HepG2 (cell line): ENCODE results near the gene FASTK. TPM values are rescaled to one million over a fixed set of nuclear protein-coding genes. Genes with fewer than 3 reads are reported as not detected.

Experiments
- ATAC-seq: fragments of 200-7000 bp; cut with Tn5 transposase; 3 replicates; pipeline ENCODE4 v1.9.1; 2020; ENCODE audit warnings: mild to moderate bottlenecking, moderate library complexity
- BruUV-seq: library from RNA; stranded (reverse); fragments of 400-500 nt; replicated peaks from 2 replicates; lab custom pipeline; 2021; lab: Mats Ljungman, UMichigan
- CTCF ChIA-PET: fragments of 300-600 bp; formaldehyde crosslinking; extraction: SDS; loops from one replicate; lab custom pipeline; 2021; ENCODE audit warnings: low total read pairs, inconsistent platforms, low intra/inter-chr PET ratio; lab: Yijun Ruan, JAX
- POLR2A ChIA-PET: fragments of 350-600 bp; sonication (Branson Sonifier 250); formaldehyde crosslinking; loops from one replicate; lab custom pipeline; 2020; ENCODE audit warnings: antibody characterized with exemption, inconsistent platforms; lab: Yijun Ruan, JAX
- DNase-seq: peaks from one replicate; pipeline ENCODE4 v3.0.0-alpha.2; 2015; ENCODE audit warnings: low spot score
- FAIRE-seq: peaks from 3 replicates; lab custom pipeline; 2011; peaks lifted over from hg19 to GRCh38; lab: Jason Lieb, UNC
- H2AFZ ChIP-seq: one replicate; pipeline ENCODE4 v1.6.1; 2011; ENCODE audit warnings: low read length, inconsistent platforms
- H3K27ac ChIP-seq: fragments of 300-600 bp; 3 replicates; pipeline ENCODE4 v1.8.0; 2011; ENCODE audit warnings: mixed run types, mild to moderate bottlenecking, mixed read lengths, low read length, inconsistent platforms; ENCODE audit not compliant: insufficient read depth; ENCODE audit errors: extremely low read length
- H3K27me3 ChIP-seq, 2 experiments: fragments of 200-600 bp in 1 of 2; 2 replicates in 1 of 2; 3 replicates in 1 of 2; pipeline versions ENCODE4 v1.6.0 to v1.8.0; 2011; ENCODE audit warnings: low read length in 2 of 2, mild to moderate bottlenecking in 2 of 2, moderate library complexity in 2 of 2, inconsistent platforms in 1 of 2; ENCODE audit not compliant: insufficient read depth in 2 of 2, control insufficient read depth in 1 of 2
- H3K36me3 ChIP-seq, 2 experiments: fragments of 200-600 bp in 1 of 2; replicated peaks in 1 of 2; 2 replicates in 1 of 2; 3 replicates in 1 of 2; pipeline versions ENCODE4 v1.5.1 to v1.8.0; 2011; ENCODE audit warnings: low read length in 2 of 2, inconsistent platforms in 1 of 2; ENCODE audit not compliant: insufficient read depth in 2 of 2, control insufficient read depth in 1 of 2
- H3K4me1 ChIP-seq: 2 replicates; pipeline ENCODE4 v1.5.1; 2012; ENCODE audit warnings: low read length, inconsistent platforms; ENCODE audit not compliant: insufficient read depth
- H3K4me2 ChIP-seq: 2 replicates; pipeline ENCODE4 v1.6.0; 2011; ENCODE audit warnings: low read depth, low read length, inconsistent platforms
- H3K4me3 ChIP-seq, 3 experiments: fragments of 200-600 bp in 1 of 3; sonication (generic), shearing (Covaris generic) in 1 of 3; replicated peaks in 1 of 3; 2 replicates each; pipeline ENCODE4 v1.5.1; 2011 to 2016; ENCODE audit warnings: low read length in 3 of 3, inconsistent platforms in 2 of 3, low read depth in 2 of 3, mild to moderate bottlenecking in 2 of 3, control low read depth in 1 of 3, mixed read lengths in 1 of 3; ENCODE audit not compliant: insufficient read depth in 1 of 3
- H3K79me2 ChIP-seq: one replicate; pipeline ENCODE4 v1.6.1; 2011; ENCODE audit warnings: low read length, inconsistent platforms; ENCODE audit not compliant: insufficient read depth
- H3K9ac ChIP-seq: 2 replicates; pipeline ENCODE4 v1.6.0; 2011; ENCODE audit warnings: mild to moderate bottlenecking, low read depth, low read length, inconsistent platforms; ENCODE audit not compliant: insufficient read depth
- H3K9me3 ChIP-seq: 2 replicates; pipeline ENCODE4 v1.5.1; 2012; ENCODE audit warnings: mild to moderate bottlenecking, low read length
- H4K20me1 ChIP-seq: 2 replicates; pipeline ENCODE4 v1.6.0; 2011; ENCODE audit warnings: inconsistent platforms, mild to moderate bottlenecking, low read length, moderate library complexity; ENCODE audit not compliant: insufficient read depth
- EED ChIP-seq: sonication (generic); formaldehyde crosslinking; IDR thresholded peaks from 2 replicates; pipeline ENCODE4 v1.5.0; 2020; ENCODE audit warnings: mild to moderate bottlenecking, missing genetic modification reagents
- FLYWCH1 ChIP-seq: sonication (generic); formaldehyde crosslinking; IDR thresholded peaks from 2 replicates; pipeline ENCODE4 v1.8.1; 2023; ENCODE audit warnings: mild to moderate bottlenecking, missing genetic modification reagents
- KLF11 ChIP-seq: IDR thresholded peaks from 2 replicates; pipeline ENCODE4 v1.6.1; 2016; ENCODE audit warnings: missing compliant biosample characterization
- KLF12 ChIP-seq: sonication (generic); formaldehyde crosslinking; IDR thresholded peaks from 2 replicates; pipeline ENCODE4 v1.4.0; 2020; ENCODE audit warnings: missing genetic modification reagents, borderline replicate concordance
- KMT2B ChIP-seq: IDR thresholded peaks from 2 replicates; pipeline ENCODE4 v1.6.1; 2016; ENCODE audit warnings: missing genetic modification reagents, missing compliant biosample characterization
- MEIS2 ChIP-seq: sonication (generic); formaldehyde crosslinking; IDR thresholded peaks from 2 replicates; pipeline ENCODE4 v1.9.0; 2021; ENCODE audit warnings: mild to moderate bottlenecking, missing genetic modification reagents
- MYNN ChIP-seq: sonication (generic); formaldehyde crosslinking; IDR thresholded peaks from 2 replicates; pipeline ENCODE4 v1.4.0; 2020; ENCODE audit warnings: mild to moderate bottlenecking, low read depth, missing genetic modification reagents
- NCOR1 ChIP-seq: fragments of 200-600 bp; sonication (generic); IDR thresholded peaks from 2 replicates; pipeline ENCODE4 v1.7.0; 2017; ENCODE audit warnings: antibody characterized with exemption, low read length, borderline replicate concordance
- NR2F2 ChIP-seq: IDR thresholded peaks from 2 replicates; pipeline ENCODE4 v1.6.1; 2012; ENCODE audit warnings: low read depth, inconsistent platforms, borderline replicate concordance
- SIN3B ChIP-seq: fragments of 150-350 bp; IDR thresholded peaks from 2 replicates; pipeline ENCODE4 v1.6.1; 2014; ENCODE audit warnings: low read length
- SMC3 ChIP-seq: IDR thresholded peaks from 2 replicates; pipeline ENCODE4 v1.6.1; 2011; ENCODE audit warnings: low read length, improper control_type of control experiment
- SRY ChIP-seq: sonication (generic); formaldehyde crosslinking; IDR thresholded peaks from 2 replicates; pipeline ENCODE4 v1.8.0; 2022; ENCODE audit warnings: mild to moderate bottlenecking, missing genetic modification reagents
- U2AF2 ChIP-seq: fragments of 200-400 bp; formaldehyde crosslinking; IDR thresholded peaks from 2 replicates; pipeline ENCODE4 v1.6.1; 2017; ENCODE audit warnings: low read depth, mild to moderate bottlenecking, low read length
- ZNF205 ChIP-seq: IDR thresholded peaks from 2 replicates; pipeline ENCODE4 v1.6.1; 2018; ENCODE audit warnings: missing biosample characterization, missing genetic modification reagents
- ZNF329 ChIP-seq: sonication (generic); formaldehyde crosslinking; IDR thresholded peaks from 2 replicates; pipeline ENCODE4 v1.9.0; 2021; ENCODE audit warnings: low read depth, mild to moderate bottlenecking, missing genetic modification reagents
- ZNF367 ChIP-seq: sonication (generic); formaldehyde crosslinking; IDR thresholded peaks from 2 replicates; pipeline ENCODE4 v1.4.0; 2020; ENCODE audit warnings: missing genetic modification reagents, borderline replicate concordance
- ZNF629 ChIP-seq: sonication (generic); formaldehyde crosslinking; conservative IDR thresholded peaks from 2 replicates; pipeline ENCODE4 v1.5.0; 2020; ENCODE audit warnings: missing genetic modification reagents
- WGBS: methylation state at CpG from one replicate; pipeline ENCODE4 v1.1.6; 2017; ENCODE audit warnings: low lambda C conversion rate; 5-methylcytosine and 5-hydroxymethylcytosine counted together
- in situ Hi-C: cut with HindIII; loops from 2 replicates; pipeline ENCODE4 v1.10.0; 2017; ENCODE audit warnings: low pct_unique_long_range_greater_than_20kb; ENCODE audit not compliant: extremely low pct_ligation_motif_present
- intact Hi-C: fragments of 100-400 bp; cut with micrococcal nuclease; formaldehyde crosslinking; loops from one replicate; pipeline ENCODE4 v1.10.0; 2022; ENCODE audit not compliant: unreplicated experiment
- polyA plus RNA-seq, 8 experiments: library from polyadenylated mRNA; depleted of rRNA in 3 of 8; stranded (reverse) in 7 of 8; unstranded in 1 of 8; fragments of >200 nt; fragmentation: Illumina TruSeq in 4 of 8; extraction: Trizol in 4 of 8; gene quantifications; 2 replicates each; pipeline versions ENCODE4 v1.2.1 to v1.2.3, GENCODE V29; 2011 to 2016; ENCODE audit warnings: low read depth in 4 of 8, missing spikeins in 1 of 8, mixed read lengths in 1 of 8; ENCODE audit not compliant: insufficient read depth in 1 of 8
- total RNA-seq, 5 experiments: library from RNA; depleted of rRNA; stranded (reverse); fragments of >200 nt; fragmentation: Illumina TruSeq; extraction: Trizol; gene quantifications; 2 replicates each; pipeline ENCODE4 v1.2.3, GENCODE V29; 2016; ENCODE audit warnings: low read depth in 1 of 5
- TF ChIP-seq, protein P1 (sequence below): sonication (generic); formaldehyde crosslinking; IDR thresholded peaks from 2 replicates; pipeline ENCODE4 v1.4.0; 2020; ENCODE audit warnings: missing genetic modification reagents
- TF ChIP-seq, protein P2 (sequence below): sonication (generic); formaldehyde crosslinking; IDR thresholded peaks from 2 replicates; pipeline ENCODE4 v1.8.0; 2022; ENCODE audit warnings: mild to moderate bottlenecking, missing genetic modification reagents
- TF ChIP-seq, protein P3 (sequence below): fragments of 450-650 bp; IDR thresholded peaks from 2 replicates; pipeline ENCODE4 v1.6.1; 2017
- TF ChIP-seq, protein P4 (sequence below): IDR thresholded peaks from 2 replicates; pipeline ENCODE4 v1.6.1; 2012; ENCODE audit warnings: inconsistent platforms

The FASTK gene
- total and polyA plus RNA-seq, 2 of the 13 experiments (the other 11 are each of a cell fraction or from before 2014, with no cell fraction given) = 52.9 to 55.7 TPM

DNA sequence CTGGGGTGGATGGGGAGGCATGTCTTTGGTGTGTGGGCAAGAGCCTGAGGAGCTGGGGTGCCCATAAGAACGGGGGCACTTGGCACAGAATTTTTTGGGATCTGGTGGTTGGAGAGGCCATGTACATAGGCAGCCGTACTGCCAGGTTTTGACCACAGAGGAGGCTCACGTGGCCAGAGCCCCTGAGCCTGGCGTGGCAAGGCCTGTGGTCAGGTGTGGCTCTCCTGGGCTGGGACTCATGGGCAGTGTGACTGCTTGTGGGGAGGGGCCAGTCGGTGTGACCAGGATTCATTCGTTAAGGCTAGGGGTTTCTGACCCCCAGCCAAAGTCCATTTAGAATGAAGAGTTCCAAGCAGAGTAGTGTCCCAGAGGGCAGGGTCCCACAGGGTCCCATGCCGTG, 43.9 kb upstream of the FASTK start (continued):
- TF ChIP-seq, protein P1, sequence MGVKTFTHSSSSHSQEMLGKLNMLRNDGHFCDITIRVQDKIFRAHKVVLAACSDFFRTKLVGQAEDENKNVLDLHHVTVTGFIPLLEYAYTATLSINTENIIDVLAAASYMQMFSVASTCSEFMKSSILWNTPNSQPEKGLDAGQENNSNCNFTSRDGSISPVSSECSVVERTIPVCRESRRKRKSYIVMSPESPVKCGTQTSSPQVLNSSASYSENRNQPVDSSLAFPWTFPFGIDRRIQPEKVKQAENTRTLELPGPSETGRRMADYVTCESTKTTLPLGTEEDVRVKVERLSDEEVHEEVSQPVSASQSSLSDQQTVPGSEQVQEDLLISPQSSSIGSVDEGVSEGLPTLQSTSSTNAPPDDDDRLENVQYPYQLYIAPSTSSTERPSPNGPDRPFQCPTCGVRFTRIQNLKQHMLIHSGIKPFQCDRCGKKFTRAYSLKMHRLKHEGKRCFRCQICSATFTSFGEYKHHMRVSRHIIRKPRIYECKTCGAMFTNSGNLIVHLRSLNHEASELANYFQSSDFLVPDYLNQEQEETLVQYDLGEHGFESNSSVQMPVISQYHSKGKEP (CRISPR knock-in tag) = no peak
- TF ChIP-seq MEIS2 (CRISPR knock-in tag) (no peak), KLF12 (CRISPR knock-in tag) (no peak), U2AF2 (no peak), ZNF367 (CRISPR knock-in tag) (no peak), SIN3B (no peak), EED (CRISPR knock-in tag) (0 out of 2 replicates have a peak, but pooled peaks have one; percentile 36), SRY (CRISPR knock-in tag) (no peak), KMT2B (CRISPR knock-in tag) (no peak), ZNF329 (CRISPR knock-in tag) (no peak)

DNA sequence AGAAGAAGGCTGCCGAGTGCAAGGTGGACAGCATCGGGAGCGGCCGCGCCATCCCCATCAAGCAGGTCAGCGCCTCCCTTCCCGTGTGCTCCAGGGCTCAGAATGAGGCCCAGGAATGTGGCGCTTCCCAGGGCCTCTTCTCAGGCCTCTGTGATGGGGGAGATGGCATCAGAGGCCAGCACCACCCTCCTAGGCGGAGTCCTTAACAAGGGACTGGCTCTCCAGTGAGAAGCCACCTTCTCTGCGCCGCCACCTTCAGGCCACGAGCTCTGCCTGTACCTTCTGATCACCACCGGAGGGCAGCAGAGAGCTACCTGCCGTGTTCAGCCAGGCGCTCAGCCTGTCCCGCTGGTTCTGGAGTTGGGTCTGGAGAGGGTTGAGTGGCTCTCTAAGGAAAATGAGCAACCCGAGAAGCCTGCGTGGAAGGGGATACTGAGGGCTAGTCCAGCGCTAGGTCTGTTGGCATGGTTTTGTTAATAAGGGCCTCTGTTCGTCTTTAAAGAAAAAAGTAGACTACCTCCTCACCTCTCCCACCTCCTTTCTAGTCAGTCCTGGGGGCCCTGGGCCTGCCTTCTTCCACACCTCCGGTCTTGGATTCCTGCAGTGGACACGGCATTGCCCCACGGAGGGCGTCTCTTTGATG, 43.3 kb upstream of the FASTK start:
- no peak overlapping the region for H3K4me2 ChIP-seq
- H3K9me3 ChIP-seq = no peaks in the 10 kb centered on the region
- no peak overlapping the region for H2AFZ ChIP-seq
- H3K4me3 ChIP-seq = no peak overlapping the region
- H3K36me3 ChIP-seq = peaks cover 19 to 55% of the 10 kb centered on the region in 2 experiments
- H3K9ac ChIP-seq = no peak overlapping the region
- H3K27ac ChIP-seq = no peak overlapping the region
- FAIRE-seq (peak; percentile 77), ATAC-seq (peak; percentile 92), DNase-seq (peak; percentile 65)
- POLR2A ChIA-PET = interaction anchor here (1.0 kb wide), 2 partner anchors 15 to 61 kb away, joined by 3 read pairs; no protein-coding TSS in a partner anchor
- BruUV-seq = no TSS peak
- 80% methylated on average over 14 of the region's 24 CpGs for WGBS
- H3K79me2 ChIP-seq = no peaks in the 10 kb centered on the region
- peaks cover 6% of the 10 kb centered on the region; the same call in 1 of the 2 replicates for H4K20me1 ChIP-seq
- CTCF ChIA-PET = interaction anchor here (1.1 to 3.1 kb wide), 4 partner anchors 48 to 179 kb away, joined by 3 to 67 read pairs (median 10); no protein-coding TSS in a partner anchor
- in situ Hi-C loops = loop anchor here (10.0 kb wide), 1 partner anchor 181 kb away; no protein-coding TSS in a partner anchor
- H3K4me1 ChIP-seq = no peaks in the 10 kb centered on the region
- intact Hi-C loops = no loop called here
- H3K27me3 ChIP-seq = no peaks in the 10 kb centered on the region
- TF ChIP-seq SMC3 (peak; percentile 48), MYNN (CRISPR knock-in tag) (no peak), FLYWCH1 (CRISPR knock-in tag) (no peak), ZNF205 (0 out of 2 replicates have a peak, but pooled peaks have one; percentile 39), NCOR1 (no peak), ZNF629 (CRISPR knock-in tag) (no peak), KLF11 (no peak), NR2F2 (no peak)
- TF ChIP-seq, protein P2, sequence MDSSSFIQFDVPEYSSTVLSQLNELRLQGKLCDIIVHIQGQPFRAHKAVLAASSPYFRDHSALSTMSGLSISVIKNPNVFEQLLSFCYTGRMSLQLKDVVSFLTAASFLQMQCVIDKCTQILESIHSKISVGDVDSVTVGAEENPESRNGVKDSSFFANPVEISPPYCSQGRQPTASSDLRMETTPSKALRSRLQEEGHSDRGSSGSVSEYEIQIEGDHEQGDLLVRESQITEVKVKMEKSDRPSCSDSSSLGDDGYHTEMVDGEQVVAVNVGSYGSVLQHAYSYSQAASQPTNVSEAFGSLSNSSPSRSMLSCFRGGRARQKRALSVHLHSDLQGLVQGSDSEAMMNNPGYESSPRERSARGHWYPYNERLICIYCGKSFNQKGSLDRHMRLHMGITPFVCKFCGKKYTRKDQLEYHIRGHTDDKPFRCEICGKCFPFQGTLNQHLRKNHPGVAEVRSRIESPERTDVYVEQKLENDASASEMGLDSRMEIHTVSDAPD (CRISPR knock-in tag) = peak; percentile 32; the same call in 1 of the 2 replicates
- TF ChIP-seq, protein P3, sequence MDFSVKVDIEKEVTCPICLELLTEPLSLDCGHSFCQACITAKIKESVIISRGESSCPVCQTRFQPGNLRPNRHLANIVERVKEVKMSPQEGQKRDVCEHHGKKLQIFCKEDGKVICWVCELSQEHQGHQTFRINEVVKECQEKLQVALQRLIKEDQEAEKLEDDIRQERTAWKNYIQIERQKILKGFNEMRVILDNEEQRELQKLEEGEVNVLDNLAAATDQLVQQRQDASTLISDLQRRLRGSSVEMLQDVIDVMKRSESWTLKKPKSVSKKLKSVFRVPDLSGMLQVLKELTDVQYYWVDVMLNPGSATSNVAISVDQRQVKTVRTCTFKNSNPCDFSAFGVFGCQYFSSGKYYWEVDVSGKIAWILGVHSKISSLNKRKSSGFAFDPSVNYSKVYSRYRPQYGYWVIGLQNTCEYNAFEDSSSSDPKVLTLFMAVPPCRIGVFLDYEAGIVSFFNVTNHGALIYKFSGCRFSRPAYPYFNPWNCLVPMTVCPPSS = no peak
- TF ChIP-seq, protein P4, sequence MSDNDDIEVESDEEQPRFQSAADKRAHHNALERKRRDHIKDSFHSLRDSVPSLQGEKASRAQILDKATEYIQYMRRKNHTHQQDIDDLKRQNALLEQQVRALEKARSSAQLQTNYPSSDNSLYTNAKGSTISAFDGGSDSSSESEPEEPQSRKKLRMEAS = peak; percentile 21; the same call in 1 of the 2 replicates
